GM04504 (cell line): ENCODE measurements around the gene TRABD2B.

Experiments
- DNase-seq: peaks from one replicate; pipeline ENCODE4 v3.0.0-alpha.2; 2012; ENCODE audit warnings: low read depth

The TRABD2B gene

GRCh38 chr1:47849005-47849521 is 148.1 kb downstream of the TRABD2B start:
- DNase-seq: no peak

GRCh38 chr1:47847763-47848162 is 149.4 kb downstream of the TRABD2B start:
- no peak for DNase-seq

- no peak for DNase-seq
Observed at GRCh38 chr1:47844558-47844955, 152.6 kb downstream of the TRABD2B start.

GRCh38 chr1:47843781-47844557 is 153.2 kb downstream of the TRABD2B start:
- DNase-seq: no peak

GRCh38 chr1:47843059-47843458 is 154.1 kb downstream of the TRABD2B start:
- no peak for DNase-seq

- no peak for DNase-seq
Observed at GRCh38 chr1:47842228-47842919, 154.8 kb downstream of the TRABD2B start.

GRCh38 chr1:47841356-47841755 is 155.8 kb downstream of the TRABD2B start:
- no peak for DNase-seq

- DNase-seq: no peak
Observed at GRCh38 chr1:47840393-47841190, 156.6 kb downstream of the TRABD2B start.

- DNase-seq: no peak
Observed at GRCh38 chr1:47839433-47839760, 157.8 kb downstream of the TRABD2B start.

- no peak for DNase-seq
Observed at GRCh38 chr1:47838562-47839432, 158.4 kb downstream of the TRABD2B start.

GRCh38 chr1:47837866-47838561 is 159.2 kb downstream of the TRABD2B start:
- DNase-seq: no peak

GRCh38 chr1:47837056-47837830 is 159.9 kb downstream of the TRABD2B start:
- DNase-seq: no peak

- no peak for DNase-seq
Observed at GRCh38 chr1:47835409-47835808, 161.8 kb downstream of the TRABD2B start.

GRCh38 chr1:47834326-47834725 is 162.9 kb downstream of the TRABD2B start:
- no peak for DNase-seq

GRCh38 chr1:47830641-47831333 is 166.4 kb downstream of the TRABD2B start:
- DNase-seq: no peak

GRCh38 chr1:47830021-47830420 is 167.2 kb downstream of the TRABD2B start:
- no peak for DNase-seq

GRCh38 chr1:47828978-47829377 is 168.2 kb downstream of the TRABD2B start:
- no peak for DNase-seq

GRCh38 chr1:47827109-47827508 is 170.1 kb downstream of the TRABD2B start:
- no peak for DNase-seq

GRCh38 chr1:47824716-47825115 is 172.5 kb downstream of the TRABD2B start:
- no peak for DNase-seq

GRCh38 chr1:47824297-47824696 is 172.9 kb downstream of the TRABD2B start:
- DNase-seq: no peak
